NCI-H2029 (cell line): ENCODE data around the gene ESRRB.

ENCODE experiments used
- DNase-seq: peaks from one replicate; lab custom pipeline; 2025; lab: John Stamatoyannopoulos, UW

The ESRRB gene

DNA sequence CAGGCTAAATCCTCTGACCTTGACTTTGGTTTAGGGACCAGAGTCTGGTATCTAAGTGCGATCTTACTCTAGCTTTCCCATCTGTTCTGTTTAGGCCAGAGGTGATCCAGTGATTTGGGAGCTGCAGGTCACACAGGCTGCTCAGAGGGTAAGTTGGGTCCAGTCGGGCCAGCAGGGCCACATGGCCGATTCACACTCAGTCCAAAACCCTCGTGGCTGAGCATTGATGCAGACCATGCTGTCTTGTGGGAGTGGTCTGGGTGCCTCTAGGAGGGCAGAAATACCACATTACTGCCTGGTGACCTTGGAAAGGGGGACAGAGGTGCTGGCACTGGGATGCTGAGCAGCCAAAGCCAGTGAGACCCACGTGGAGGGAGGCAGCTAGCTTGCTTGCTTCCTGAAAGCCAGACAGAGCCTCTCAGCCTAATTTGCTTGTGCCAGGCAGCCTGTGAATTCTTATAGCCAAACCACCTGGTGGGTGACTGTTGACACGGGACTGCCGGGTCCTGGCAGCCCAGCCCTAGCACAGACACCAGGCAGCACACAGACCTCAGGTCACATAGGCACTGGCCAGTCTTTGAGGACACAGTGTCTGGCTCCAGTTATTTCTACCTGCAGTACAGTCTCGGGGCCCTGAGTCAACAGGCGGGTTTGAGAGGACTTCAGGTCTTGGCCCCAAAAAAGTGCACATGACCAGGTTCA lies 31.7 kb downstream of the ESRRB start:
- DNase-seq: no peak

DNA sequence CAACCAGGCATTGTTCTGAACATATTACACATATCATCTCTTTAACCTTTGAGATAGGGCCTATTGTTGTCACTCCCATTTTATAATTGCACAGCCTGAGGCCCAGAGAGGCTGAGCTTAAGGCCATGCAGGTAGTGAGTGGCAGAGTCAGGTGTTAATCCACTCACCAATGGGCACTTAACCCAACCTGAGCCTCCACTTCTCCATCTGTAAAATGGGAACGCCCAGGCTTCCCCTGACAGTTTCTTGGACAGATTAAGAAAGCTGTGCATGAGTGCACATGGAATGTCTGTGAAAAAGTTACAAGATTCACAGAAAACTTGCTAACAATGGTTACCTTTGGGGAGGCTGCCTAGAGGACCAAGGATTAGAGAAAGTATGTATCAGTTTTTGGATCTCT lies 32.9 kb downstream of the ESRRB start:
- no peak for DNase-seq

DNA sequence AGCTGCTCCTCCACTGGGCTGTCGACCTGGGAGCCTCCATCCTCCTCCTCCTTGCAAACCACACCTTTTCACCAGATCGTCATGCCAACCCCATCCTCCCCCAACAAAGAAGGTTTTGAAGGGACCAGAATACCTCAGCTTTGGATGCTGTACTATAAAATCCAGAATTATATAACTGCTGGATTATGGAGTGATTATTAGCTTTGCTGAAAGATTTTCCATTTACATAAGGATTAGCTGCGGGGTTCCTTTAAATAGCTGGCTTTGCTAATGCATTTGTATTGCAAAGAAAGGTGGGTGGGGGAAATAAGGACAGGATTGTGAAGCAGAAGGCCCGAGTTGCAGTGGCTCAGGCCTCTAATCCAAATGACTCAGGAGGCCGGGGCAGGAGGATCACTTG lies 36.6 kb downstream of the ESRRB start:
- no peak for DNase-seq

- no peak for DNase-seq
Observed at GRCh38 chr14:76413106-76413961, 37.4 kb downstream of the ESRRB start.

- DNase-seq: no peak
Observed at GRCh38 chr14:76413962-76414600, 38.1 kb downstream of the ESRRB start.

GRCh38 chr14:76419399-76419798 lies 43.5 kb downstream of the ESRRB start:
- DNase-seq: no peak

GRCh38 chr14:76420827-76421226 lies 44.9 kb downstream of the ESRRB start:
- DNase-seq: no peak

- DNase-seq: no peak
Observed at GRCh38 chr14:76421662-76422061, 45.7 kb downstream of the ESRRB start.

DNA sequence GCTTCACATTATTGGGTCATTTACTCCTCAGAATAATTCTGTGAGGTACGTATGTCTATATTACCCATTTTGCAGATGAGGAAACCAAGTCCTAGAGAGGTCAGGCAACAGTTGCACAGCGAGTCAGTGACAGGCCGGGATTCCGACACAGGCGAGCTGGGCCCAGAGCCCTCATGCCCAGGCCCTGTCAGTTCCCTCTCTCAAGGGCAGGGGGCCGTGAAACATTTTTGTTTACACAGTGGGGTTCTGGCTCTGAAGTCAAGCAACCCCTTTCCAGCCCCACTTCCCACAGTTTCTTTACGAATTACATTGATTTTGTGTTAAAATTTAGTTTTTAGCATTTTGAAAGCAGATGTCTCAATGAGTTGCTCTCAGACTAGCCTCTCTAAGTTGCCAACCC lies 46.7 kb downstream of the ESRRB start:
- no peak for DNase-seq

GRCh38 chr14:76423534-76423933 lies 47.6 kb downstream of the ESRRB start:
- no peak for DNase-seq

DNA sequence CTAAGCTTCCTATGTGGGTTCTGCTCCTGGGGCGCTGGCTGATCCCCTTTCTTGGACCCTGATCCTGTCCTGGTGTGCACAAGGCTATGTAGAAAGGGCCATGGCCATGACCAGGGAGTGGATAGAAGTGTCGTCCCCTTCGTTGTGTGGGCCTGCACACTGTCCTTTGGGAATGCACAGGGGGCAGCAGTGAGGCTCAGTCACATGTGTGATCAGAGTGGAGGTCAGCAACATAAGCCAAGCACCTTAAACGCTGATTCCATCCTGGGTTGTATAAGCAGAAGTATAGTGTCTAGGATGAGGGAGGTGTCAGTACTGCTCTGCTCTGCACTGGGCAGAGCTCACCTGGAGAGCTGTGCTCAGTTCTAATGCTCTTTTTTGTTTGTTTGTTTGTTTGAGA lies 48.4 kb downstream of the ESRRB start:
- DNase-seq: no peak

DNA sequence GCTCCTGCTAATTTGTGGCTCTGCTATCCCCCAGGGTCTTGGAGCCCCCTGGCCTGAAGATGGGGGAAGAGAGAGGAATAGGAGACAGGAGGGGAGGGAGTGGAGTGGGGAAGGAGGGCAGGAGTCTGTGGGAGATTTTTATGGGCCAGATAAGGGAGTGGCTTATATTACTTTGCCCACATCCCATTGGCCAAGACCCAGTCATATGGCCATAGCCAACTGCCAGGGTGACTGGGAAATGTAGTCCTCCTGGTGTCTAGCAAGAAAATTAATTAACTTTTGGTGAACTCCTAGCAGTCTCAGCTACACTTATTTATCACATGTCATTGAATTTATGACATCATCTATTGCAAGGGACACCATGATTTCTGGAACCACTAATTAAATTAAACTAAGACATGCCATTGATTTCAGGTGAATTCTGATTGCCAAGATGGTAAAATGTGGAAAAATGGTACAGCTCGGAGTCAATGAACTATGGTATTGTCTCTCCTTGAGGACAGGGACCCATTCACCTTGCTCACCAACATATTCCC lies 50.3 kb downstream of the ESRRB start:
- DNase-seq: no peak

GRCh38 chr14:76428611-76429010 lies 52.7 kb downstream of the ESRRB start:
- DNase-seq: no peak

DNA sequence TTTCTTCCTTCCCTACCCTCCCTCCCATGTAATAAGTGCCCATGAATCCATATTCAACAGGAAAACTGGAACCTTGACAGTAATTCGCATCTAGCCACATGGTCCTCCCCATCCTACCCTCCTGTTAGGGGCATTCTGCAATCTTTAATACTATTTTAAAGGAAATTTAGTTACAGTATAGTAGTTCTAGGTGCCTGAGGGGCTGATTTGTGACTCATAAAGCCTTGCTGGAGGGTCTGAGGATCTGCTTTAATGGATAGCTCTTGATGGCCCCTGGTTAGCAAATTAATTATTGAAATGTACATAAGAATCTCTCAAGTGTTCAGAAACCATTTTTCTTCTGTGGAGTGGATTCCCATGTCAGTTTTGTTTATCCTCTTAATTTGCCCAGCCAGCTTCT lies 54.1 kb downstream of the ESRRB start:
- DNase-seq: no peak

GRCh38 chr14:76430475-76430980 lies 54.6 kb downstream of the ESRRB start:
- no peak for DNase-seq

DNA sequence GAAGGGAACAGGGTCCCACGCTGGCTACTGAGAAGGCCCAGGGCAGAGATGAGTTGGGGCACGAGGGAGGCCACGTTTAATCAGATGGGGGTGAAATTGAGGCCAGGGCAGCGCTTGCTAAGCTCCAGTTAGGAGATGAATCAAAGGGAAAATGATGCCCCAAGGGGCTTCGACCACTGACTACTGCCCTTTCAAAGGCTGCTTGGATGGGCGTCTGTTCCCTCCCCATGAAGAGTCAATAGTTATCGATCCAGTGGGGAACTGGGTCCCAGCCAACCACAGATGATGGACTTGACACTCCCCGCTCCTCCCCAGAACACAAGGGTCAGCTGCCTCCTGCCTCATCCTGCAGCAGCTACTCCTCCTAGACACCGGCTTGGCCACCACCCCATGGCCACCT lies 55.6 kb downstream of the ESRRB start:
- DNase-seq: no peak

- DNase-seq: no peak
Observed at GRCh38 chr14:76432827-76433752, 57.2 kb downstream of the ESRRB start.

DNA sequence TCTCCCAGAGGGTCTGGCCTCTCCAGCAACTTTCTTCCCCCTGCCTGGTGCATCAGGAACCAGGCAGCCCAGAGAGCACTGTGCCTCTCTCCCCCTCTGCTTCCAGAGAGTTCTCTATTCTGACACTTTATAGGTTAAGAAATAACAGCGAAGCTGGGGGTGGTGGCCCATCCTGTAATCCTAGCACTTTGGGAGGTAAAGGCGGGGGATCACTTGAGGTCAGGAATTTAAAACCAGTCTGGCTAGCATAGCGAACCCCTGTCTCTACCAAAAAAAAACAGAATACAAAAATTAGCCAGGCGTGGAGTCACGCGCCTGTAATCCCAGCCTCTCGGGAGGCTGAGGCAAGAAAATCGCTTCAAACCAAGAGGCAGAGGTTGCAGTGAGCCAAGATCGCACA lies 58.3 kb downstream of the ESRRB start:
- no peak for DNase-seq

- no peak for DNase-seq
Observed at GRCh38 chr14:76439237-76439775, 63.4 kb downstream of the ESRRB start.

DNA sequence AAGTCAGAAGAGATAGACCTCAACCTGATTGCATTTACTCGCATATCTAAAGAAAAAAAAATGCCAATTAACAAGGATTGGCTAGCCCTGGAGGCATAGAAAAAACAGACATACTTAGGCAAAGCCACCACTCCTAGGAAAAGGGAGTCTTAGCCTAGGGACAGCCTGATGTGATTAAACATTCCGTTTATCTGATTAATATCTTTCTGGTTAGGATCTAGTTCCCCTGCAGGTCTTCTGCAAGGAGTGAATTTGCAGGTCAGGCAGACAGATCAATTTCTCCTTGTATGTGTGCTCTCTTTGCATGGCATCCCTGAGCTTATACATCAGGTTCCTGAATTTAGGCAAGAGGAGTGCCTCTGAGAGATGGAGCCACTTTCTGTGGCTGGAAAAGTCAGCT lies 70.5 kb downstream of the ESRRB start:
- DNase-seq: no peak

DNA sequence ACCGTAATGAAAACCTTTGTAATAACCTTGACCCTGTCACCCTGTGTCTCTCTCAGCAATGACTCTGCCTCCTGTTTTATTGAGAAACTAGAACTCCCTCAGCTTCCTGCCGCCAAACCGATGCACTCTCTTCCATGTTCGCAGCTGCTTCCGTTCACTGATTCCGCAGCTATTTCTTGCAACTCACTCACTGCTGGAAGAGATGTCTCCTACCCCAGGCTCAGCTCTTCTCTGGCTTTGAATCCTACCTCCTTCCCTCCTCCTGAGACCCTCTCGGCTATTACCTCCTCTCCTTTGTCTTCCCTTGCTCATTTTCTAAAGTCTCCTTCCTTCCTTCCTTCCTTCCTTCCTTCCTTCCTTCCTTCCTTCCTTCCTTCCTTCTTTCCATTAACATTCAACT lies 71.0 kb downstream of the ESRRB start:
- DNase-seq: no peak
